ENCODE measurements around the gene FBXO5. TPM values are rescaled to one million over a fixed set of nuclear protein-coding genes. Genes with fewer than 3 reads are reported as not detected.

The FBXO5 gene
- total and polyA plus RNA-seq, 9 of the 15 experiments (the other 6 are each of a cell fraction or from before 2014, with no cell fraction given), result 17.8 to 89.3 (median 62.9) TPM

DNA sequence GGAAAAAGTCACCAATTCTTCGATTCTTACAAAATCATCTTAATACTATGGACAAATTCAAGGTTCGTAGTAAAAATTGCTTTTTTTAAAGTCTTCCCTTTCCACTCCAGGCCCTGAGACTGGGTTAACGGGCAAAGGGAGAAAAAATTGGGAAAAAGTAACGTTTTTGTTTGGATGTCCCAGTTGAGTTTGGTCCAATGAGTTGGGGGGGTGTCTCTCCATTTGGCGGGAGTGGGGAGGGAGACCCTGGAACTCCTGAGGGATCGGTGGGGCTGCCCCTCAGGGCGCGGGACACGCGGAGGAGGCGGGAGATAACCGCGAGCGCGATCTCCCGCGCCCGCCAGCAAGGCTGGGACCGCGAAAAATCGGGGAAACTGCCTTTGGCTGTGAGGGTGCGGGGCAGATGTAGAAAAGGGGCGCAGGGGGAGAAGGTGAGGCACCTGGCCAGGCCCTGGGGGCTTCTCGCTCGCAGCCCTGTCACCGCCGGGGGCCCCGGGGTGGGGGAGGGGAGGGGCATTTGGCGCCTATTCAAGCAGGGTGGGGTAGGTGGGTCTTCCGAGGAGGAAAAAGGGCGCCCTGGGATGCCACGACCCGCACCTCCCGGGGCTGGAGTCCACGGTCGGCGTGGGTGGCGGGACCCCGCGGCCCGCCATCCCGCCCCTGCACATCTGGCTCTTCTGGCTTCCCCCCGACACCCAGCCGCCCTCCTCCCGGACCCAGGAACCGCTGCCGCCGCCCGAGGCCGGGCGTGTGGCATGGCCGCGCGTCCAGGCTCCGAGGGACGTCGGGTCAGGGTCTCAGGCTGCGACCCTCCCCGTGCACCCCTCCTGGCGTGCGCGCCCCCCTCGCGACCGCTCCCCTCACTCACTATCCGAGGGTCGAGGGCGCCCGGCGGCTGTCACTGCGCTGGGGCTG, 595 bp downstream of the FBXO5 start (continued):
- TF ChIP-seq PCBP1 (IDR thresholded peaks at IDR 0.05; ENCODE audit: low read depth, low read length, poor library complexity, severe bottlenecking) (peak; percentile 91), HNRNPK (IDR thresholded peaks at IDR 0.05; ENCODE audit: low read depth, low read length, poor library complexity, severe bottlenecking) (peak; percentile 76), SRSF3 (IDR thresholded peaks at IDR 0.05; ENCODE audit: insufficient read depth, low read length) (0 out of 2 replicates have a peak, but pooled peaks have one; percentile 31), ZSCAN29 (IDR thresholded peaks at IDR 0.05) (0 out of 2 replicates have a peak, but pooled peaks have one; percentile 18), SMARCE1 (IDR thresholded peaks at IDR 0.05) (0 out of 2 replicates have a peak, but pooled peaks have one; percentile 23), RBM14 (IDR thresholded peaks at IDR 0.05; ENCODE audit: borderline replicate concordance, insufficient read depth, low read depth, low read length) (0 out of 2 replicates have a peak, but pooled peaks have one; percentile 85), SMAD3 (CRISPR knock-in tag; conservative IDR thresholded peaks at IDR 0.05) (no peak), ZNF589 (CRISPR knock-in tag; IDR thresholded peaks at IDR 0.05; ENCODE audit: low read depth) (no peak), TOE1 (IDR thresholded peaks at IDR 0.05; ENCODE audit: borderline replicate concordance) (no peak), TOE1 (CRISPR knock-in tag; IDR thresholded peaks at IDR 0.05; ENCODE audit: borderline replicate concordance, low read depth) (0 out of 2 replicates have a peak, but pooled peaks have one; percentile 57), ETV6 (IDR thresholded peaks at IDR 0.05; ENCODE audit: borderline replicate concordance in 1 of 2, low read depth in 2 of 2, low read length in 1 of 2) (no peak), ETV6 (CRISPR knock-in tag; IDR thresholded peaks at IDR 0.05; ENCODE audit: borderline replicate concordance) (peak; percentile 74; the same call in 1 of the 2 replicates), SMARCA4 (IDR thresholded peaks at IDR 0.05) (0 out of 2 replicates have a peak, but pooled peaks have one; percentile 28), NCOA2 (IDR thresholded peaks at IDR 0.05; ENCODE audit: partially characterized antibody in 2 of 2) (no peak)
- TF ChIP-seq, protein P1, sequence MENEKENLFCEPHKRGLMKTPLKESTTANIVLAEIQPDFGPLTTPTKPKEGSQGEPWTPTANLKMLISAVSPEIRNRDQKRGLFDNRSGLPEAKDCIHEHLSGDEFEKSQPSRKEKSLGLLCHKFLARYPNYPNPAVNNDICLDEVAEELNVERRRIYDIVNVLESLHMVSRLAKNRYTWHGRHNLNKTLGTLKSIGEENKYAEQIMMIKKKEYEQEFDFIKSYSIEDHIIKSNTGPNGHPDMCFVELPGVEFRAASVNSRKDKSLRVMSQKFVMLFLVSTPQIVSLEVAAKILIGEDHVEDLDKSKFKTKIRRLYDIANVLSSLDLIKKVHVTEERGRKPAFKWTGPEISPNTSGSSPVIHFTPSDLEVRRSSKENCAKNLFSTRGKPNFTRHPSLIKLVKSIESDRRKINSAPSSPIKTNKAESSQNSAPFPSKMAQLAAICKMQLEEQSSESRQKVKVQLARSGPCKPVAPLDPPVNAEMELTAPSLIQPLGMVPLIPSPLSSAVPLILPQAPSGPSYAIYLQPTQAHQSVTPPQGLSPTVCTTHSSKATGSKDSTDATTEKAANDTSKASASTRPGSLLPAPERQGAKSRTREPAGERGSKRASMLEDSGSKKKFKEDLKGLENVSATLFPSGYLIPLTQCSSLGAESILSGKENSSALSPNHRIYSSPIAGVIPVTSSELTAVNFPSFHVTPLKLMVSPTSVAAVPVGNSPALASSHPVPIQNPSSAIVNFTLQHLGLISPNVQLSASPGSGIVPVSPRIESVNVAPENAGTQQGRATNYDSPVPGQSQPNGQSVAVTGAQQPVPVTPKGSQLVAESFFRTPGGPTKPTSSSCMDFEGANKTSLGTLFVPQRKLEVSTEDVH (IDR thresholded peaks at IDR 0.05; ENCODE audit: low read depth, partially characterized antibody), result peak; percentile 56
- TF ChIP-seq, protein P2, sequence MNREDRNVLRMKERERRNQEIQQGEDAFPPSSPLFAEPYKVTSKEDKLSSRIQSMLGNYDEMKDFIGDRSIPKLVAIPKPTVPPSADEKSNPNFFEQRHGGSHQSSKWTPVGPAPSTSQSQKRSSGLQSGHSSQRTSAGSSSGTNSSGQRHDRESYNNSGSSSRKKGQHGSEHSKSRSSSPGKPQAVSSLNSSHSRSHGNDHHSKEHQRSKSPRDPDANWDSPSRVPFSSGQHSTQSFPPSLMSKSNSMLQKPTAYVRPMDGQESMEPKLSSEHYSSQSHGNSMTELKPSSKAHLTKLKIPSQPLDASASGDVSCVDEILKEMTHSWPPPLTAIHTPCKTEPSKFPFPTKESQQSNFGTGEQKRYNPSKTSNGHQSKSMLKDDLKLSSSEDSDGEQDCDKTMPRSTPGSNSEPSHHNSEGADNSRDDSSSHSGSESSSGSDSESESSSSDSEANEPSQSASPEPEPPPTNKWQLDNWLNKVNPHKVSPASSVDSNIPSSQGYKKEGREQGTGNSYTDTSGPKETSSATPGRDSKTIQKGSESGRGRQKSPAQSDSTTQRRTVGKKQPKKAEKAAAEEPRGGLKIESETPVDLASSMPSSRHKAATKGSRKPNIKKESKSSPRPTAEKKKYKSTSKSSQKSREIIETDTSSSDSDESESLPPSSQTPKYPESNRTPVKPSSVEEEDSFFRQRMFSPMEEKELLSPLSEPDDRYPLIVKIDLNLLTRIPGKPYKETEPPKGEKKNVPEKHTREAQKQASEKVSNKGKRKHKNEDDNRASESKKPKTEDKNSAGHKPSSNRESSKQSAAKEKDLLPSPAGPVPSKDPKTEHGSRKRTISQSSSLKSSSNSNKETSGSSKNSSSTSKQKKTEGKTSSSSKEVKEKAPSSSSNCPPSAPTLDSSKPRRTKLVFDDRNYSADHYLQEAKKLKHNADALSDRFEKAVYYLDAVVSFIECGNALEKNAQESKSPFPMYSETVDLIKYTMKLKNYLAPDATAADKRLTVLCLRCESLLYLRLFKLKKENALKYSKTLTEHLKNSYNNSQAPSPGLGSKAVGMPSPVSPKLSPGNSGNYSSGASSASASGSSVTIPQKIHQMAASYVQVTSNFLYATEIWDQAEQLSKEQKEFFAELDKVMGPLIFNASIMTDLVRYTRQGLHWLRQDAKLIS (CRISPR knock-in tag; IDR thresholded peaks at IDR 0.05), result peak; percentile 81
- TF ChIP-seq, protein P3, sequence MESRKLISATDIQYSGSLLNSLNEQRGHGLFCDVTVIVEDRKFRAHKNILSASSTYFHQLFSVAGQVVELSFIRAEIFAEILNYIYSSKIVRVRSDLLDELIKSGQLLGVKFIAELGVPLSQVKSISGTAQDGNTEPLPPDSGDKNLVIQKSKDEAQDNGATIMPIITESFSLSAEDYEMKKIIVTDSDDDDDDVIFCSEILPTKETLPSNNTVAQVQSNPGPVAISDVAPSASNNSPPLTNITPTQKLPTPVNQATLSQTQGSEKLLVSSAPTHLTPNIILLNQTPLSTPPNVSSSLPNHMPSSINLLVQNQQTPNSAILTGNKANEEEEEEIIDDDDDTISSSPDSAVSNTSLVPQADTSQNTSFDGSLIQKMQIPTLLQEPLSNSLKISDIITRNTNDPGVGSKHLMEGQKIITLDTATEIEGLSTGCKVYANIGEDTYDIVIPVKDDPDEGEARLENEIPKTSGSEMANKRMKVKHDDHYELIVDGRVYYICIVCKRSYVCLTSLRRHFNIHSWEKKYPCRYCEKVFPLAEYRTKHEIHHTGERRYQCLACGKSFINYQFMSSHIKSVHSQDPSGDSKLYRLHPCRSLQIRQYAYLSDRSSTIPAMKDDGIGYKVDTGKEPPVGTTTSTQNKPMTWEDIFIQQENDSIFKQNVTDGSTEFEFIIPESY (CRISPR knock-in tag; IDR thresholded peaks at IDR 0.05), result peak; percentile 27; the same call in 1 of the 2 replicates
